ACHN (cell line): ENCODE results near the gene ATM.
"Not testable (repeated sequence)": the region's sequence is repeated elsewhere in the genome, so short reads cannot be mapped to it uniquely, and the experiment has no call there.

Experiments
- DNase-seq: peaks from one replicate; pipeline ENCODE4 v3.0.0-alpha.2; 2015
- in situ Hi-C: cut with HindIII; loops from 2 replicates; pipeline ENCODE4 v1.10.0; 2017; ENCODE audit warnings: low sequenced_read_pairs, low pct_ligation_motif_present, low pct_unique_long_range_greater_than_20kb

The ATM gene

GRCh38 chr11:108338750-108339149 is 115.9 kb downstream of the ATM start:
- no peak for DNase-seq
- in situ Hi-C loops, result no loop called here

GRCh38 chr11:108340973-108341372 is 118.1 kb downstream of the ATM start:
- in situ Hi-C loops, result no loop called here
- DNase-seq, result no peak

GRCh38 chr11:108341654-108342053 is 118.8 kb downstream of the ATM start:
- in situ Hi-C loops, result no loop called here
- no peak for DNase-seq

GRCh38 chr11:108343714-108344113 is 120.8 kb downstream of the ATM start:
- in situ Hi-C loops, result no loop called here
- no peak for DNase-seq

GRCh38 chr11:108345767-108346166 is 122.9 kb downstream of the ATM start:
- in situ Hi-C loops, result no loop called here
- DNase-seq, result no peak

GRCh38 chr11:108346451-108346850 is 123.6 kb downstream of the ATM start:
- in situ Hi-C loops, result no loop called here

GRCh38 chr11:108351468-108351867 is 128.6 kb downstream of the ATM start:
- no peak for DNase-seq
- in situ Hi-C loops, result no loop called here

More at GRCh38 chr11:108346451-108346850, 123.6 kb downstream of the ATM start:
- no peak for DNase-seq

- DNase-seq, result no peak
- in situ Hi-C loops, result no loop called here
Observed at GRCh38 chr11:108364159-108364558, 141.3 kb downstream of the ATM start.

- no peak for DNase-seq
- in situ Hi-C loops, result no loop called here
Observed at GRCh38 chr11:108368134-108368533, 145.3 kb downstream of the ATM start.

- DNase-seq, result no peak
- in situ Hi-C loops, result no loop called here
Observed at GRCh38 chr11:108369064-108369463, 146.2 kb downstream of the ATM start.

GRCh38 chr11:108370315-108370714 is 147.4 kb downstream of the ATM start:
- in situ Hi-C loops, result no loop called here
- no peak for DNase-seq

GRCh38 chr11:108370990-108371389 is 148.1 kb downstream of the ATM start:
- no peak for DNase-seq
- in situ Hi-C loops, result no loop called here

GRCh38 chr11:108373505-108373904 is 150.6 kb downstream of the ATM start:
- in situ Hi-C loops, DNase-seq: not testable (repeated sequence)

GRCh38 chr11:108388576-108388975 is 165.7 kb downstream of the ATM start:
- in situ Hi-C loops, result no loop called here
- DNase-seq, result no peak

GRCh38 chr11:108392353-108392752 is 169.5 kb downstream of the ATM start:
- in situ Hi-C loops, result no loop called here
- DNase-seq, result no peak

GRCh38 chr11:108393046-108393445 is 170.2 kb downstream of the ATM start:
- in situ Hi-C loops, result no loop called here

GRCh38 chr11:108394744-108395284 is 171.9 kb downstream of the ATM start:
- in situ Hi-C loops, result no loop called here
- DNase-seq, result no peak

More at GRCh38 chr11:108393046-108393445, 170.2 kb downstream of the ATM start:
- no peak for DNase-seq

GRCh38 chr11:108396672-108397071 is 173.8 kb downstream of the ATM start:
- in situ Hi-C loops, DNase-seq: not testable (repeated sequence)

- in situ Hi-C loops, result no loop called here
Observed at GRCh38 chr11:108398439-108398838, 175.6 kb downstream of the ATM start.

GRCh38 chr11:108402241-108402640 is 179.4 kb downstream of the ATM start:
- in situ Hi-C loops, result no loop called here

More at GRCh38 chr11:108398439-108398838, 175.6 kb downstream of the ATM start:
- no peak for DNase-seq

GRCh38 chr11:108403052-108403451 is 180.2 kb downstream of the ATM start:
- no peak for DNase-seq
- in situ Hi-C loops, result no loop called here

More at GRCh38 chr11:108402241-108402640, 179.4 kb downstream of the ATM start:
- DNase-seq, result no peak
